Gastrocnemius medialis (tissue), 4 donors: ENCODE results near the gene CENPVL2.
"Not testable (repeated sequence)": the region's sequence is repeated elsewhere in the genome, so short reads cannot be mapped to it uniquely, and the experiment has no call there.

Experiments
- POLR2A ChIP-seq, 2 donors: fragments of 450-650 bp; IDR thresholded peaks; one replicate each; pipeline ENCODE4 v1.6.1; 2017; ENCODE audit warnings: antibody characterized with exemption in 2 of 2, mild to moderate bottlenecking in 2 of 2, moderate library complexity in 2 of 2
- TF ChIP-seq, protein P1 (sequence below), 5 experiments: fragments of 450-650 bp in 3 of 5; fragments of 200-600 bp in 2 of 5; sonication (generic) in 2 of 5; IDR thresholded peaks in 4 of 5; conservative IDR thresholded peaks in 1 of 5; 1 replicate in 4 of 5; 2 replicates in 1 of 5; pipeline ENCODE4 v1.5.1; 2016 to 2019; ENCODE audit warnings: antibody characterized with exemption in 5 of 5, mild to moderate bottlenecking in 3 of 5, moderate library complexity in 3 of 5

DNA sequence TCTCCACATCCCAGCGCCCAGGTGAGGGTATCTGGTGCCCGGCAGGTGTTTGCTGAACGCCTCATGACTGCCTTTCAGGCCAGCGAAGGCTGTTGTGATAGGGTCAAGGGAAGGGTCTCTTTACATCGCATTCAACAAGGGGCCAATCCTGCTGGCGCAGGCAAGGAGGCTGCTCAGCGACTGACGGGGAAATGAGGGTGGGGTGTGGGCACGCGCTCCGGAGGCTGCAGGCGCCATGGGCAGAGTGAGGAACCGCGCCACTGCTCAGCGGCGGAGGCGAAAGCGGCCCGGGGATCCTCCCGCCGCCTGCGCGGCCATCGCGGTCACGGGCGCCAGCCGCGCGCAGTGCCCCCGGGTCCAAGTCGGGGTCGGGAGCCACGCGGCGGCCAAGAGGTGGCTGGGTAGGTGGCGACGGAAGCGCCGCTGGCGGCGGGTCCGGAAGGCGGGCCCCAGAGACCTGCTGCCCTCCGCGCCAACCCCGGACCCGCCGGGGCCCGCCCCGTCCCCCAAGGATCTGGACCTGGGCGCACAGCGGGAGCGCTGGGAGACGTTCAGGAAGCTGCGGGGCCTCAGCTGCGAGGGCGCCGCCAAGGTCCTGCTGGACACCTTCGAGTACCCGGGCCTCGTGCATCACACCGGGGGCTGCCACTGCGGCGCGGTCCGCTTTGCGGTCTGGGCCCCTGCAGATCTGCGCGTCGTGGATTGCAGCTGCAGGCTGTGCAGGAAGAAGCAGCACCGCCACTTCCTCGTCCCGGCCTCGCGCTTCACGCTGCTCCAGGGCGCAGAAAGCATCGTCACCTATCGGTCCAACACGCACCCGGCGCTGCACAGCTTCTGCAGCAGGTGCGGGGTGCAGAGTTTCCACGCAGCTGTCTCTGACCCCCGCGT is 27.9 kb upstream of the CENPVL2 start, which contains the start of gene CENPVL1:
- TF ChIP-seq, protein P1, sequence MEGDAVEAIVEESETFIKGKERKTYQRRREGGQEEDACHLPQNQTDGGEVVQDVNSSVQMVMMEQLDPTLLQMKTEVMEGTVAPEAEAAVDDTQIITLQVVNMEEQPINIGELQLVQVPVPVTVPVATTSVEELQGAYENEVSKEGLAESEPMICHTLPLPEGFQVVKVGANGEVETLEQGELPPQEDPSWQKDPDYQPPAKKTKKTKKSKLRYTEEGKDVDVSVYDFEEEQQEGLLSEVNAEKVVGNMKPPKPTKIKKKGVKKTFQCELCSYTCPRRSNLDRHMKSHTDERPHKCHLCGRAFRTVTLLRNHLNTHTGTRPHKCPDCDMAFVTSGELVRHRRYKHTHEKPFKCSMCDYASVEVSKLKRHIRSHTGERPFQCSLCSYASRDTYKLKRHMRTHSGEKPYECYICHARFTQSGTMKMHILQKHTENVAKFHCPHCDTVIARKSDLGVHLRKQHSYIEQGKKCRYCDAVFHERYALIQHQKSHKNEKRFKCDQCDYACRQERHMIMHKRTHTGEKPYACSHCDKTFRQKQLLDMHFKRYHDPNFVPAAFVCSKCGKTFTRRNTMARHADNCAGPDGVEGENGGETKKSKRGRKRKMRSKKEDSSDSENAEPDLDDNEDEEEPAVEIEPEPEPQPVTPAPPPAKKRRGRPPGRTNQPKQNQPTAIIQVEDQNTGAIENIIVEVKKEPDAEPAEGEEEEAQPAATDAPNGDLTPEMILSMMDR (IDR thresholded peaks at IDR 0.05 in 4 of 5, conservative IDR thresholded peaks at IDR 0.05 in 1 of 5) = not testable (repeated sequence)
- not testable (repeated sequence) for TF ChIP-seq POLR2A (IDR thresholded peaks at IDR 0.05)
